B cell (primary cell): ENCODE data around the gene FBN1. TPM values are rescaled to one million over a fixed set of nuclear protein-coding genes. Genes with fewer than 3 reads are reported as not detected.

Source experiments
- ATAC-seq: fragments of 200-7000 bp; cut with Tn5 transposase; one replicate; pipeline ENCODE4 v1.10.0; 2021; ENCODE audit warnings: low read depth, mild to moderate bottlenecking, moderate number of reproducible peaks, moderate library complexity
- CTCF ChIA-PET: fragments of 350-600 bp; sonication (Branson Sonifier 250); formaldehyde crosslinking; loops from one replicate; lab custom pipeline; 2021; ENCODE audit warnings: antibody characterized with exemption, inconsistent platforms; lab: Charles Lee
- POLR2A ChIA-PET: fragments of 350-600 bp; sonication (Branson Sonifier 250); formaldehyde crosslinking; loops from one replicate; lab custom pipeline; 2021; ENCODE audit warnings: antibody characterized with exemption; lab: Charles Lee
- DNase-seq: peaks from one replicate; pipeline ENCODE4 v3.0.0; 2013
- H2AFZ ChIP-seq: 2 replicates; pipeline ENCODE4 v1.6.1; 2012; ENCODE audit warnings: mild to moderate bottlenecking, low read depth, low read length; ENCODE audit not compliant: insufficient read depth, poor library complexity, severe bottlenecking
- H3K27ac ChIP-seq, 2 donors: 1 replicate in 1 of 2; 2 replicates in 1 of 2; pipeline ENCODE4 v1.5.1; 2012 to 2013; ENCODE audit warnings: low read length in 2 of 2, mild to moderate bottlenecking in 2 of 2, moderate library complexity in 1 of 2
- H3K27me3 ChIP-seq, 4 experiments: fragments of 200-600 bp in 1 of 4; sonication (generic) in 1 of 4; replicated peaks in 1 of 4; 1 replicate in 2 of 4; 2 replicates in 2 of 4; pipeline versions ENCODE4 v1.6.1 to v1.7.0; 2013 to 2016; ENCODE audit warnings: low read length in 3 of 4, mild to moderate bottlenecking in 2 of 4, mixed read lengths in 1 of 4, moderate library complexity in 1 of 4; ENCODE audit not compliant: insufficient read depth in 4 of 4, control insufficient read depth in 3 of 4; ENCODE audit errors: control extremely low read depth in 1 of 4
- H3K36me3 ChIP-seq, 2 experiments: replicated peaks in 1 of 2; 1 replicate in 1 of 2; 2 replicates in 1 of 2; pipeline versions ENCODE4 v1.6.1 to v1.7.1; 2013; ENCODE audit warnings: low read length in 1 of 2; ENCODE audit not compliant: insufficient read depth in 2 of 2, control insufficient read depth in 1 of 2; ENCODE audit errors: control extremely low read depth in 1 of 2, extremely low read depth in 1 of 2
- H3K4me1 ChIP-seq, 2 donors: fragments of 200-600 bp in 1 of 2; sonication (generic) in 1 of 2; 1 replicate in 1 of 2; 2 replicates in 1 of 2; pipeline versions ENCODE4 v1.5.1 to v1.6.1; 2013 to 2017; ENCODE audit warnings: low read length in 2 of 2; ENCODE audit not compliant: control insufficient read depth in 2 of 2, insufficient read depth in 2 of 2
- H3K4me2 ChIP-seq: replicated peaks from 2 replicates; pipeline ENCODE3; 2012; ENCODE audit warnings: mild to moderate bottlenecking, low read depth, low read length; ENCODE audit not compliant: poor library complexity, severe bottlenecking
- H3K4me3 ChIP-seq, 5 experiments: fragments of 200-600 bp in 1 of 5; sonication (generic) in 1 of 5; 1 replicate in 3 of 5; 2 replicates in 2 of 5; pipeline versions ENCODE4 v1.5.1 to v1.7.0; 2011 to 2016; ENCODE audit warnings: low read length in 4 of 5, mild to moderate bottlenecking in 4 of 5, low read depth in 2 of 5, control low read depth in 1 of 5, moderate library complexity in 1 of 5; ENCODE audit not compliant: insufficient read depth in 1 of 5; ENCODE audit errors: control extremely low read depth in 1 of 5, extremely low read depth in 1 of 5
- H3K79me2 ChIP-seq: fragments of 200-600 bp; sonication (generic); one replicate; pipeline ENCODE4 v1.6.0; 2016; ENCODE audit warnings: low read length; ENCODE audit not compliant: control insufficient read depth, insufficient read depth
- H3K9ac ChIP-seq: fragments of 200-600 bp; sonication (generic); 2 replicates; pipeline ENCODE4 v1.6.1; 2017; ENCODE audit warnings: mild to moderate bottlenecking, low read length, moderate library complexity
- H3K9me3 ChIP-seq, 3 donors: one replicate each; pipeline versions ENCODE4 v1.6.1 to v1.7.1; 2013; ENCODE audit warnings: low read length in 2 of 3; ENCODE audit not compliant: control insufficient read depth in 2 of 3, insufficient read depth in 1 of 3; ENCODE audit errors: control extremely low read depth in 1 of 3
- H4K20me1 ChIP-seq: 2 replicates; pipeline ENCODE4 v1.6.0; 2012; ENCODE audit warnings: mild to moderate bottlenecking, low read length; ENCODE audit not compliant: insufficient read depth, control insufficient read depth, poor library complexity, severe bottlenecking
- H3K27ac Mint-ChIP-seq: one replicate; pipeline ENCODE4 v1.8.0; 2021; ENCODE audit warnings: mixed read lengths
- H3K27me3 Mint-ChIP-seq: one replicate; pipeline ENCODE4 v1.8.0; 2021; ENCODE audit warnings: mixed read lengths
- H3K4me1 Mint-ChIP-seq: one replicate; pipeline ENCODE4 v1.8.0; 2021; ENCODE audit warnings: mixed read lengths
- H3K4me3 Mint-ChIP-seq: one replicate; pipeline ENCODE4 v1.8.0; 2021; ENCODE audit warnings: mixed read lengths
- H3K9me3 Mint-ChIP-seq: one replicate; pipeline ENCODE4 v1.8.0; 2022; ENCODE audit warnings: mixed read lengths; ENCODE audit not compliant: insufficient read depth
- EZH2 ChIP-seq: IDR thresholded peaks from 2 replicates; pipeline ENCODE4 v1.6.1; 2012; ENCODE audit warnings: borderline replicate concordance, low read depth, mild to moderate bottlenecking, moderate library complexity, low read length; ENCODE audit not compliant: insufficient read depth, poor library complexity, severe bottlenecking
- WGBS: methylation state at CpG from one replicate; pipeline ENCODE4 v1.1.5; 2013; ENCODE audit warnings: missing lambda C conversion rate; ENCODE audit not compliant: insufficient coverage; 5-methylcytosine and 5-hydroxymethylcytosine counted together
- intact Hi-C: fragments of 100-400 bp; cut with micrococcal nuclease; formaldehyde crosslinking; loops from one replicate; pipeline ENCODE4 v1.10.0; 2022
- polyA plus RNA-seq: library from polyadenylated mRNA; depleted of rRNA; stranded (reverse); fragments of >200 nt; gene quantifications from 2 replicates; pipeline ENCODE4 v1.2.3, GENCODE V29; 2012
- total RNA-seq, 2 donors: library from RNA; stranded (reverse); fragments of 120-200 nt in 1 of 2; gene quantifications; 1 replicate in 1 of 2; 2 replicates in 1 of 2; pipeline versions ENCODE4 v1.2.3 to v1.2.4, GENCODE V29; 2013 to 2022
- TF ChIP-seq, protein P1 (sequence below): fragments of 200-600 bp; IDR thresholded peaks from one replicate; pipeline ENCODE4 v1.8.0; 2022; ENCODE audit warnings: antibody characterized with exemption, mild to moderate bottlenecking

FBN1 gene
- total and polyA plus RNA-seq, 2 donors (not counting 1 experiment from before 2014, with no cell fraction given): 0.15 to 0.25 TPM

DNA sequence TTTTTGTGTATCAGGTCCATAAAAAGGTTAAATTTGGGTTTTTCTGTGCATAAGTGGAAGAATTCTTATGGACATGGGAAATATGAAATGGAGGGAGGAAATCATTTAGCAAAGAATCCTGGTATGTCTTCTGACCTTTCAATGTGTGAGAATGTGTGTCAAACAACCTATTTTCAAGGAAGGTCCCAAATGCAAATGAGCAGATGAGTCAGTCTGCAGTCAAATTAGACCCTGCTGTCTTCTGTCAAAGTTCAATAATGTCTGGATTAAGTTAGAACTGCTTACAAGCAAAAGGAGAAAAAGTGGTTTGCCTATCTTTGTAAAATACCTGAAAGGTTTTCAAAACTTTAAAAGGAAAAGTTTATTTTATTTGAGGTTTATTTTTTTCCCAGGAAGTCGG is 15.3 kb downstream of the FBN1 start:
- H3K27me3 ChIP-seq: no peaks in the 10 kb centered on the region
- H3K4me3 Mint-ChIP-seq: no peak overlapping the region

DNA sequence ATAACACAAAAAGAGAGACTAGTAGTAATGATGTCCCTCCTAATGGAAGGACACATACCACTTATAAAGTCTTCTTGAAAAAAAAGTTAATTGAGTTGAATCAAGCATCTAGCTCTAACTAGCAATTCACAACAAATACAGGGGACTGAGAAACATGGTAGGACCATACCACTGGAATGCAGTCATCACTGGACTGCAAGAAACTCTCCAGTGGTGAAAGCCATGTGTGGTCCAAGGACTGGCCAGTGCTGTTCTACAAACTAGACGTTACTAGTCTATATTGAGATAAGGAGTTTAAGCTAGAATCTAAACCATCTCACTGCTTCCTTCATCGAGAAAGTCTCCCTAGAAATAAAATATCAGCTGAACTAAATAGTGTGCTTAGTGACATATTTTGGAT is 16.7 kb downstream of the FBN1 start:
- H3K4me2 ChIP-seq: no peak overlapping the region
- intact Hi-C loops: no loop called here
- ATAC-seq (no peak), DNase-seq (no peak)
- no peaks in the 10 kb centered on the region for H3K9me3 ChIP-seq
- Mint-ChIP-seq H3K4me3 (no peak overlapping the region), H3K27ac (no peak overlapping the region), H3K27me3 (no peaks in the 10 kb centered on the region), H3K4me1 (no peaks in the 10 kb centered on the region), H3K9me3 (no peaks in the 10 kb centered on the region)
- H3K27me3 ChIP-seq: no peaks in the 10 kb centered on the region
- ChIA-PET CTCF (interaction anchor here (0.7 kb wide), 1 partner anchor 208 kb away, joined by 3 read pairs; no protein-coding TSS in a partner anchor), POLR2A (no interaction called here)
- no peaks in the 10 kb centered on the region for H3K79me2 ChIP-seq
- no peak overlapping the region for H2AFZ ChIP-seq
- no CpG with 5 or more reads among the region's 2 CpGs for WGBS
- H3K27ac ChIP-seq: no peak overlapping the region
- no peaks in the 10 kb centered on the region for H4K20me1 ChIP-seq
- H3K9ac ChIP-seq: no peak overlapping the region
- no peaks in the 10 kb centered on the region for H3K4me1 ChIP-seq
- no peak for TF ChIP-seq EZH2
- TF ChIP-seq, protein P1, sequence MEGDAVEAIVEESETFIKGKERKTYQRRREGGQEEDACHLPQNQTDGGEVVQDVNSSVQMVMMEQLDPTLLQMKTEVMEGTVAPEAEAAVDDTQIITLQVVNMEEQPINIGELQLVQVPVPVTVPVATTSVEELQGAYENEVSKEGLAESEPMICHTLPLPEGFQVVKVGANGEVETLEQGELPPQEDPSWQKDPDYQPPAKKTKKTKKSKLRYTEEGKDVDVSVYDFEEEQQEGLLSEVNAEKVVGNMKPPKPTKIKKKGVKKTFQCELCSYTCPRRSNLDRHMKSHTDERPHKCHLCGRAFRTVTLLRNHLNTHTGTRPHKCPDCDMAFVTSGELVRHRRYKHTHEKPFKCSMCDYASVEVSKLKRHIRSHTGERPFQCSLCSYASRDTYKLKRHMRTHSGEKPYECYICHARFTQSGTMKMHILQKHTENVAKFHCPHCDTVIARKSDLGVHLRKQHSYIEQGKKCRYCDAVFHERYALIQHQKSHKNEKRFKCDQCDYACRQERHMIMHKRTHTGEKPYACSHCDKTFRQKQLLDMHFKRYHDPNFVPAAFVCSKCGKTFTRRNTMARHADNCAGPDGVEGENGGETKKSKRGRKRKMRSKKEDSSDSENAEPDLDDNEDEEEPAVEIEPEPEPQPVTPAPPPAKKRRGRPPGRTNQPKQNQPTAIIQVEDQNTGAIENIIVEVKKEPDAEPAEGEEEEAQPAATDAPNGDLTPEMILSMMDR: no peak
- H3K36me3 ChIP-seq: no peaks in the 10 kb centered on the region
- H3K4me3 ChIP-seq: no peak overlapping the region

More for the DNA sequence above, 15.3 kb downstream of the FBN1 start:
- H3K4me1 Mint-ChIP-seq: no peaks in the 10 kb centered on the region
- no peaks in the 10 kb centered on the region for H3K27me3 Mint-ChIP-seq
- DNase-seq (no peak), ATAC-seq (no peak)
- CTCF ChIA-PET: no interaction called here
- H3K27ac ChIP-seq: no peak overlapping the region
- H3K4me3 ChIP-seq: no peak overlapping the region
- H3K79me2 ChIP-seq: no peaks in the 10 kb centered on the region
- H4K20me1 ChIP-seq: no peaks in the 10 kb centered on the region
- no peak overlapping the region for H3K9ac ChIP-seq
- POLR2A ChIA-PET: no interaction called here
- no peak overlapping the region for H3K27ac Mint-ChIP-seq
- H3K4me2 ChIP-seq: no peak overlapping the region
- H2AFZ ChIP-seq: no peak overlapping the region
- no CpG with 5 or more reads among the region's 1 CpG for WGBS
- no peaks in the 10 kb centered on the region for H3K36me3 ChIP-seq
- H3K9me3 ChIP-seq: no peaks in the 10 kb centered on the region
- no peak for TF ChIP-seq EZH2
- TF ChIP-seq, protein P1: no peak
- H3K4me1 ChIP-seq: no peaks in the 10 kb centered on the region
- no peaks in the 10 kb centered on the region for H3K9me3 Mint-ChIP-seq
- intact Hi-C loops: no loop called here
